ENCODE results near the gene HSD17B8.

DNA sequence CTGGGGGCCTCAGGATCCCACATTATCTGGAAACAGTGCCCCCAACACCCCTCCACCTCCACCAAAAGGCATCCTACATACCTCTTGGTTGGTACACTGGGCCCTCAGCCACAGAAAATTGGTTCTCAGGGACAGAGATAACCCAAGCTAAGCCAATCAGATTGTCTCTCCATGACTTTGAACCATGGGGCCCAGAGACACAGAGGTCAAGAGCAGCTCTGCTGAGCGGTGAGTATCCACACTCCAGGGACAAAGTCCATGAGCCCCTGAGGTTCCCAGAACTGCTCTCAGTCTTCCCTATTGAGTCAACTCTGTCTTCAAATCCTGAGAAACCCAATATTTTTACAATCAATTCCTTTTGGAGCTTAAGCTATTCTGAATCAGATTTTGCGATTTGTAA is 47.5 kb upstream of the HSD17B8 start:
- TF ChIP-seq, protein P1, sequence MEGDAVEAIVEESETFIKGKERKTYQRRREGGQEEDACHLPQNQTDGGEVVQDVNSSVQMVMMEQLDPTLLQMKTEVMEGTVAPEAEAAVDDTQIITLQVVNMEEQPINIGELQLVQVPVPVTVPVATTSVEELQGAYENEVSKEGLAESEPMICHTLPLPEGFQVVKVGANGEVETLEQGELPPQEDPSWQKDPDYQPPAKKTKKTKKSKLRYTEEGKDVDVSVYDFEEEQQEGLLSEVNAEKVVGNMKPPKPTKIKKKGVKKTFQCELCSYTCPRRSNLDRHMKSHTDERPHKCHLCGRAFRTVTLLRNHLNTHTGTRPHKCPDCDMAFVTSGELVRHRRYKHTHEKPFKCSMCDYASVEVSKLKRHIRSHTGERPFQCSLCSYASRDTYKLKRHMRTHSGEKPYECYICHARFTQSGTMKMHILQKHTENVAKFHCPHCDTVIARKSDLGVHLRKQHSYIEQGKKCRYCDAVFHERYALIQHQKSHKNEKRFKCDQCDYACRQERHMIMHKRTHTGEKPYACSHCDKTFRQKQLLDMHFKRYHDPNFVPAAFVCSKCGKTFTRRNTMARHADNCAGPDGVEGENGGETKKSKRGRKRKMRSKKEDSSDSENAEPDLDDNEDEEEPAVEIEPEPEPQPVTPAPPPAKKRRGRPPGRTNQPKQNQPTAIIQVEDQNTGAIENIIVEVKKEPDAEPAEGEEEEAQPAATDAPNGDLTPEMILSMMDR (IDR thresholded peaks at IDR 0.05; ENCODE audit: borderline replicate concordance, extremely low read depth, low read length, poor library complexity, severe bottlenecking): no peak
- TF ChIP-seq EZH2 (IDR thresholded peaks at IDR 0.05; ENCODE audit: borderline replicate concordance, low read depth, low read length, severe bottlenecking): no peak

Measured in DND-41 (cell line).